GM12878 (cell line): ENCODE data around the gene HOXA2. TPM values are rescaled to one million over a fixed set of nuclear protein-coding genes. Genes with fewer than 3 reads are reported as not detected.

Source experiments
- ATAC-seq: fragments of 200-7000 bp; cut with Tn5 transposase; 3 replicates; pipeline ENCODE4 v1.9.1; 2020; ENCODE audit warnings: mild to moderate bottlenecking, moderate library complexity
- BruUV-seq: library from RNA; stranded (reverse); fragments of 400-500 nt; replicated peaks from 2 replicates; lab custom pipeline; 2021; lab: Mats Ljungman, UMichigan
- CTCF ChIA-PET: fragments of 300-600 bp; sonication (Branson Sonifier 250); formaldehyde crosslinking; extraction: SDS; loops from one replicate; lab custom pipeline; 2021; ENCODE audit warnings: inconsistent platforms; lab: Yijun Ruan, JAX
- POLR2A ChIA-PET: fragments of 350-600 bp; formaldehyde crosslinking; extraction: SDS; loops from one replicate; lab custom pipeline; 2021; ENCODE audit warnings: inconsistent platforms; lab: Charles Lee
- RAD21 ChIA-PET: fragments of 300-600 bp; sonication (Branson Sonifier 250); formaldehyde crosslinking; loops from one replicate; lab custom pipeline; 2023; ENCODE audit warnings: antibody characterized with exemption; ENCODE audit not compliant: unreplicated experiment; lab: Charles Lee
- SMC1A ChIA-PET: fragments of 300-600 bp; sonication (Branson Sonifier 250); formaldehyde crosslinking; loops from one replicate; lab custom pipeline; 2023; ENCODE audit not compliant: unreplicated experiment, uncharacterized antibody; lab: Charles Lee
- DNase-seq: peaks from one replicate; pipeline ENCODE4 v3.0.0-alpha.2; 2011; ENCODE audit warnings: low read depth, low spot score
- FAIRE-seq: peaks from 3 replicates; lab custom pipeline; 2011; peaks lifted over from hg19 to GRCh38; lab: Jason Lieb, UNC
- H2AFZ ChIP-seq: 2 replicates; pipeline ENCODE4 v1.6.0; 2011; ENCODE audit warnings: low read depth, low read length, control low read depth; ENCODE audit not compliant: control insufficient read depth
- H3K27ac ChIP-seq: 2 replicates; pipeline ENCODE4 v1.5.1; 2011; ENCODE audit warnings: control low read depth; ENCODE audit not compliant: control insufficient read depth, insufficient read depth
- H3K27me3 ChIP-seq, 2 experiments: replicated peaks in 1 of 2; 2 replicates each; pipeline versions ENCODE4 v1.6.0 to v1.6.1; 2011; ENCODE audit warnings: low read length in 1 of 2; ENCODE audit not compliant: control insufficient read depth in 2 of 2, insufficient read depth in 2 of 2
- H3K36me3 ChIP-seq, 2 experiments: 2 replicates each; pipeline ENCODE4 v1.5.1; 2011; ENCODE audit warnings: low read length in 1 of 2; ENCODE audit not compliant: control insufficient read depth in 2 of 2, insufficient read depth in 2 of 2
- H3K4me1 ChIP-seq: 2 replicates; pipeline ENCODE4 v1.6.1; 2011; ENCODE audit warnings: mild to moderate bottlenecking, low read length, moderate library complexity, mixed read lengths; ENCODE audit not compliant: control insufficient read depth, insufficient read depth
- H3K4me2 ChIP-seq: 2 replicates; pipeline ENCODE4 v1.6.0; 2011; ENCODE audit warnings: control low read depth; ENCODE audit not compliant: control insufficient read depth, insufficient read depth
- H3K4me3 ChIP-seq: fragments of 200-600 bp; sonication (generic); 2 replicates; pipeline ENCODE4 v1.5.1; 2016
- H3K79me2 ChIP-seq: 2 replicates; pipeline ENCODE4 v1.6.0; 2011; ENCODE audit warnings: low read length; ENCODE audit not compliant: control insufficient read depth, insufficient read depth
- H3K9ac ChIP-seq: 2 replicates; pipeline ENCODE4 v1.8.0; 2011; ENCODE audit warnings: low read length, control low read depth, mixed read lengths; ENCODE audit not compliant: control insufficient read depth, insufficient read depth
- H3K9me3 ChIP-seq: replicated peaks from 3 replicates; pipeline ENCODE4 v1.5.1; 2011; ENCODE audit warnings: mild to moderate bottlenecking, low read length; ENCODE audit not compliant: control insufficient read depth, insufficient read depth
- H4K20me1 ChIP-seq: 2 replicates; pipeline ENCODE4 v1.6.0; 2011; ENCODE audit not compliant: control insufficient read depth, insufficient read depth
- FOS ChIP-seq: IDR thresholded peaks from 3 replicates; pipeline ENCODE4 v1.6.1; 2011; ENCODE audit warnings: borderline replicate concordance; ENCODE audit not compliant: insufficient read length; ENCODE audit errors: extremely low read depth
- HCFC1 ChIP-seq: fragments of 150-350 bp; IDR thresholded peaks from 2 replicates; pipeline ENCODE4 v1.6.1; 2014; ENCODE audit warnings: low read length
- IKZF1 ChIP-seq: fragments of 450-650 bp; conservative IDR thresholded peaks from 2 replicates; pipeline ENCODE4 v1.6.1; 2017; ENCODE audit warnings: antibody characterized with exemption, mild to moderate bottlenecking
- MTA2 ChIP-seq: fragments of 450-650 bp; IDR thresholded peaks from 2 replicates; pipeline ENCODE4 v1.6.1; 2016; ENCODE audit warnings: low read depth, mild to moderate bottlenecking, moderate library complexity
- NFYA ChIP-seq: IDR thresholded peaks from 2 replicates; pipeline ENCODE4 v1.6.1; 2011; ENCODE audit warnings: low read depth, mild to moderate bottlenecking, low read length, improper control_type of control experiment, borderline replicate concordance
- POLR2AphosphoS5 ChIP-seq: IDR thresholded peaks from 2 replicates; pipeline ENCODE4 v1.6.1; 2011; ENCODE audit warnings: mild to moderate bottlenecking, low read length, inconsistent platforms
- ZNF217 ChIP-seq: fragments of 450-650 bp; IDR thresholded peaks from 2 replicates; pipeline ENCODE4 v1.6.1; 2017; ENCODE audit warnings: antibody characterized with exemption, mild to moderate bottlenecking
- WGBS: methylation state at CpG from one replicate; pipeline ENCODE4 v1.1.6; 2016; ENCODE audit warnings: low lambda C conversion rate; ENCODE audit not compliant: insufficient replicate concordance, insufficient coverage; ENCODE audit errors: missing lambda C conversion rate; 5-methylcytosine and 5-hydroxymethylcytosine counted together
- in situ Hi-C: fragments of 300-500 bp; cut with MboI; formaldehyde crosslinking; loops from 9 replicates; pipeline ENCODE4 v1.14.3; 2018; ENCODE audit warnings: mixed read lengths
- intact Hi-C: fragments of 100-400 bp; cut with micrococcal nuclease; formaldehyde crosslinking; loops from one replicate; pipeline ENCODE4 v1.14.2; 2022; ENCODE audit not compliant: unreplicated experiment
- polyA plus RNA-seq, 11 experiments: library from polyadenylated mRNA; depleted of rRNA in 4 of 11; unstranded in 6 of 11; stranded (reverse) in 5 of 11; fragments of >200 nt; fragmentation: Nextera tagmentation in 4 of 11; fragmentation: Illumina TruSeq in 1 of 11; extraction: Ambion mirVana in 4 of 11; extraction: Trizol in 1 of 11; gene quantifications; 1 replicate in 1 of 11; 2 replicates in 10 of 11; pipeline versions ENCODE4 v1.2.1 to v1.2.3, GENCODE V29; 2011 to 2016; ENCODE audit warnings: inconsistent platforms in 2 of 11, missing spikeins in 2 of 11, low read depth in 1 of 11
- total RNA-seq, 4 experiments: library from RNA; depleted of rRNA in 3 of 4; stranded (reverse); fragments of >200 nt in 3 of 4; fragmentation: Illumina TruSeq in 1 of 4; extraction: Trizol in 1 of 4; gene quantifications; 2 replicates each; pipeline versions ENCODE4 v1.2.1 to v1.2.3, GENCODE V29; 2013 to 2021
- TF ChIP-seq, protein P1 (sequence below): fragments of 450-650 bp; IDR thresholded peaks from 2 replicates; pipeline ENCODE4 v1.6.1; 2017; ENCODE audit warnings: mild to moderate bottlenecking

HOXA2 gene
- total and polyA plus RNA-seq, 10 of the 15 experiments (the other 5 are each of a cell fraction or from before 2014, with no cell fraction given) = not detected

DNA sequence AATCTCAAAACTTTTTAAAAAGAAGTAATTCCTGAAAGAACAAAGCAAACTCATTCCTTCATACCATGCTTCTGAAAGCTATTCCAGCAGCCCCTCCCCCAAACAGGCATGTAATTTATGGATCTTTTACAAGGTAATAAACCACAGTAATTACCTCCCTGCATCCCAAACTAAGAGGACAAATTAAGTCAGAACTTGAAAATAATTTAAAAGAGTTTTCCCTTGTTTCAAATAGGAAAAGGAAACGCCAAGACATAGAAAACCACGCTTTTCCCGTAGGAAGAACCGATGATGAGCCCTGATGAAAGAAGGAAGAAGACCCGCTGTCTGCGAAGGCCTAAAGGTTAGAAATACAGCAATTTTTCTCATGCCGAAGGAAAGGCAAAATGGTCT is 19.2 kb upstream of the HOXA2 start:
- Histone ChIP-seq H3K4me1 (no peaks in the 10 kb centered on the region), H2AFZ (no peak overlapping the region), H3K9ac (no peak overlapping the region), H3K27ac (no peak overlapping the region), H3K9me3 (no peaks in the 10 kb centered on the region), H4K20me1 (no peaks in the 10 kb centered on the region), H3K4me2 (no peak overlapping the region), H3K36me3 (no peaks in the 10 kb centered on the region), H3K4me3 (no peak overlapping the region), H3K27me3 (no peaks in the 10 kb centered on the region; a peak in 2 of 4 replicates), H3K79me2 (no peaks in the 10 kb centered on the region)
- in situ Hi-C loops (no loop called here), intact Hi-C loops (no loop called here)
- ChIA-PET POLR2A (no interaction called here), CTCF (no interaction called here), RAD21 (no interaction called here), SMC1A (interaction anchor here (1.1 kb wide), 1 partner anchor 10 kb away, joined by 3 read pairs; no protein-coding TSS in a partner anchor)
- ATAC-seq = no peak
- no peak for DNase-seq
- 61% methylated on average over 7 of the region's 7 CpGs for WGBS
- no TSS peak for BruUV-seq
- FAIRE-seq = no peak
- no peak for TF ChIP-seq FOS
- TF ChIP-seq HCFC1 = no peak
- no peak for TF ChIP-seq NFYA
- TF ChIP-seq, protein P1, sequence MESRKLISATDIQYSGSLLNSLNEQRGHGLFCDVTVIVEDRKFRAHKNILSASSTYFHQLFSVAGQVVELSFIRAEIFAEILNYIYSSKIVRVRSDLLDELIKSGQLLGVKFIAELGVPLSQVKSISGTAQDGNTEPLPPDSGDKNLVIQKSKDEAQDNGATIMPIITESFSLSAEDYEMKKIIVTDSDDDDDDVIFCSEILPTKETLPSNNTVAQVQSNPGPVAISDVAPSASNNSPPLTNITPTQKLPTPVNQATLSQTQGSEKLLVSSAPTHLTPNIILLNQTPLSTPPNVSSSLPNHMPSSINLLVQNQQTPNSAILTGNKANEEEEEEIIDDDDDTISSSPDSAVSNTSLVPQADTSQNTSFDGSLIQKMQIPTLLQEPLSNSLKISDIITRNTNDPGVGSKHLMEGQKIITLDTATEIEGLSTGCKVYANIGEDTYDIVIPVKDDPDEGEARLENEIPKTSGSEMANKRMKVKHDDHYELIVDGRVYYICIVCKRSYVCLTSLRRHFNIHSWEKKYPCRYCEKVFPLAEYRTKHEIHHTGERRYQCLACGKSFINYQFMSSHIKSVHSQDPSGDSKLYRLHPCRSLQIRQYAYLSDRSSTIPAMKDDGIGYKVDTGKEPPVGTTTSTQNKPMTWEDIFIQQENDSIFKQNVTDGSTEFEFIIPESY = no peak
- TF ChIP-seq MTA2 = no peak
- no peak for TF ChIP-seq ZNF217
- no peak for TF ChIP-seq POLR2AphosphoS5
- TF ChIP-seq IKZF1 = no peak
